PC-3 (cell line): ENCODE data around the gene PTPRF. TPM values are rescaled to one million over a fixed set of nuclear protein-coding genes. Genes with fewer than 3 reads are reported as not detected.

Source experiments
- ATAC-seq: fragments of 200-7000 bp; cut with Tn5 transposase; 2 replicates; pipeline ENCODE4 v1.9.1; 2020; ENCODE audit warnings: mild to moderate bottlenecking, moderate library complexity
- BruUV-seq: library from RNA; stranded (reverse); fragments of 400-500 nt; replicated peaks from 2 replicates; lab custom pipeline; 2021; lab: Mats Ljungman, UMichigan
- CTCF ChIA-PET: fragments of 300-600 bp; sonication (Branson Sonifier 250); formaldehyde crosslinking; loops from one replicate; lab custom pipeline; 2022; ENCODE audit warnings: antibody characterized with exemption; lab: Charles Lee
- POLR2A ChIA-PET: fragments of 300-600 bp; sonication (Branson Sonifier 250); formaldehyde crosslinking; loops from one replicate; lab custom pipeline; 2022; ENCODE audit warnings: antibody characterized with exemption; ENCODE audit not compliant: unreplicated experiment; lab: Charles Lee
- DNase-seq: peaks from one replicate; pipeline ENCODE4 v3.0.0-alpha.2; 2015
- H2AFZ ChIP-seq: fragments of 300-600 bp; sonication (generic); 2 replicates; pipeline ENCODE4 v1.6.0; 2016; ENCODE audit warnings: antibody characterized with exemption, low read length
- H3F3A ChIP-seq: fragments of 300-600 bp; sonication (generic); one replicate; pipeline ENCODE4 v1.6.0; 2017; ENCODE audit warnings: antibody characterized with exemption, low read length, control low read depth, mild to moderate bottlenecking; ENCODE audit not compliant: unreplicated experiment
- H3K27ac ChIP-seq: fragments of 300-600 bp; sonication (generic); 2 replicates; pipeline ENCODE4 v1.5.1; 2016; ENCODE audit warnings: mild to moderate bottlenecking, low read length
- H3K27me3 ChIP-seq: fragments of 300-600 bp; sonication (generic); 2 replicates; pipeline ENCODE4 v1.6.1; 2016; ENCODE audit warnings: low read length, mixed read lengths
- H3K36me3 ChIP-seq: fragments of 300-600 bp; sonication (generic); 2 replicates; pipeline ENCODE4 v1.6.1; 2016; ENCODE audit warnings: low read depth, mixed run types, low read length, mixed read lengths
- H3K4me1 ChIP-seq: fragments of 300-600 bp; sonication (generic); 2 replicates; pipeline ENCODE4 v1.5.1; 2016; ENCODE audit warnings: low read length; ENCODE audit not compliant: insufficient read depth
- H3K4me2 ChIP-seq: fragments of 300-600 bp; sonication (generic); 2 replicates; pipeline ENCODE4 v1.6.0; 2016; ENCODE audit warnings: low read length
- H3K4me3 ChIP-seq: fragments of 300-600 bp; sonication (generic); 2 replicates; pipeline ENCODE4 v1.5.1; 2016; ENCODE audit warnings: mild to moderate bottlenecking, low read length, mixed read lengths
- H3K79me2 ChIP-seq: fragments of 300-600 bp; sonication (generic); 2 replicates; pipeline ENCODE4 v1.6.1; 2017; ENCODE audit warnings: low read length, mixed read lengths
- H3K9ac ChIP-seq: fragments of 300-600 bp; sonication (generic); 2 replicates; pipeline ENCODE4 v1.6.0; 2016; ENCODE audit warnings: mild to moderate bottlenecking, low read length
- H3K9me2 ChIP-seq: fragments of 300-600 bp; sonication (generic); replicated peaks from 2 replicates; pipeline ENCODE4 v1.6.1; 2016; ENCODE audit warnings: mixed run types, low read length, mixed read lengths
- H3K9me3 ChIP-seq: fragments of 300-600 bp; sonication (generic); 2 replicates; pipeline ENCODE4 v1.6.1; 2016; ENCODE audit warnings: low read length, mixed read lengths
- H4K20me1 ChIP-seq: fragments of 300-600 bp; sonication (generic); 2 replicates; pipeline ENCODE4 v1.6.1; 2016; ENCODE audit warnings: low read length, mixed read lengths
- EZH2 ChIP-seq: fragments of 300-600 bp; sonication (generic); IDR thresholded peaks from one replicate; pipeline ENCODE4 v1.6.1; 2017; ENCODE audit warnings: antibody characterized with exemption, mild to moderate bottlenecking, low read length; ENCODE audit not compliant: unreplicated experiment
- EZH2phosphoT487 ChIP-seq: fragments of 300-600 bp; sonication (generic); IDR thresholded peaks from 2 replicates; pipeline ENCODE4 v1.6.1; 2018; ENCODE audit warnings: mild to moderate bottlenecking, antibody characterized with exemption, low read length, borderline replicate concordance
- intact Hi-C: fragments of 100-400 bp; cut with micrococcal nuclease; formaldehyde crosslinking; loops from 2 replicates; pipeline ENCODE4 v1.9.0; 2023
- total RNA-seq: library from RNA; depleted of rRNA; stranded (reverse); fragments of >200 nt; gene quantifications from 2 replicates; pipeline ENCODE4 v1.2.3, GENCODE V29; 2014
- TF ChIP-seq, protein P1 (sequence below): fragments of 300-600 bp; sonication (generic); conservative IDR thresholded peaks from 2 replicates; pipeline ENCODE4 v1.5.1; 2017; ENCODE audit warnings: antibody characterized with exemption, low read depth, mild to moderate bottlenecking, low read length

PTPRF gene
- total RNA-seq, 1 experiment from 2014 or later = 67.4 TPM

DNA sequence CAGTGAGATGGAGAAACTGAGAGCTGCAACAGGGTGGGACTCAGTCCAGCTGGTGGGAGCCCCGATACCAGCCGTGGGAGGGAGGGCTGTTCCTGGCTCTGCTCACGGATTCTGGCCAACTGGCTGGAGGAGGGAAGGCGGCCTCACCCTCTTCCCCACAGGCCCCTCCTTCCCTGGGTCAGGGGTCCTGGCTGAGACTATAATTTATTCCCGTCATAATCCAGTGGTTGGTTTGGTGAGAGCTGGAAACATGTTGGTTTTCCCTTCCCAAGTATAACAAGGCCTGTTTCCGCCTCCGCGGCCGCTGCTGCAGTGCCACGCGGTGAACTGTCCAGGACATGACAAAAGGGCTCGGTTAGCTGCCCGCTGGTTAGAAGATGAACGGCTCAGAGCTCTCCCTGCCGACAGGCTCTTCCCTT lies 10.0 kb downstream of the PTPRF start:
- H2AFZ ChIP-seq = no peak overlapping the region
- ATAC-seq (no peak), DNase-seq (no peak)
- H3K4me1 ChIP-seq = peaks cover 26% of the 10 kb centered on the region
- ChIA-PET POLR2A (no interaction called here), CTCF (no interaction called here)
- H3K27ac ChIP-seq = no peak overlapping the region
- TF ChIP-seq, protein P1, sequence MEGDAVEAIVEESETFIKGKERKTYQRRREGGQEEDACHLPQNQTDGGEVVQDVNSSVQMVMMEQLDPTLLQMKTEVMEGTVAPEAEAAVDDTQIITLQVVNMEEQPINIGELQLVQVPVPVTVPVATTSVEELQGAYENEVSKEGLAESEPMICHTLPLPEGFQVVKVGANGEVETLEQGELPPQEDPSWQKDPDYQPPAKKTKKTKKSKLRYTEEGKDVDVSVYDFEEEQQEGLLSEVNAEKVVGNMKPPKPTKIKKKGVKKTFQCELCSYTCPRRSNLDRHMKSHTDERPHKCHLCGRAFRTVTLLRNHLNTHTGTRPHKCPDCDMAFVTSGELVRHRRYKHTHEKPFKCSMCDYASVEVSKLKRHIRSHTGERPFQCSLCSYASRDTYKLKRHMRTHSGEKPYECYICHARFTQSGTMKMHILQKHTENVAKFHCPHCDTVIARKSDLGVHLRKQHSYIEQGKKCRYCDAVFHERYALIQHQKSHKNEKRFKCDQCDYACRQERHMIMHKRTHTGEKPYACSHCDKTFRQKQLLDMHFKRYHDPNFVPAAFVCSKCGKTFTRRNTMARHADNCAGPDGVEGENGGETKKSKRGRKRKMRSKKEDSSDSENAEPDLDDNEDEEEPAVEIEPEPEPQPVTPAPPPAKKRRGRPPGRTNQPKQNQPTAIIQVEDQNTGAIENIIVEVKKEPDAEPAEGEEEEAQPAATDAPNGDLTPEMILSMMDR = no peak
- H3K4me2 ChIP-seq = no peak overlapping the region
- H3K27me3 ChIP-seq = no peaks in the 10 kb centered on the region
- BruUV-seq = no TSS peak
- peaks cover 16% of the 10 kb centered on the region; the same call in 1 of the 2 replicates for H4K20me1 ChIP-seq
- H3K79me2 ChIP-seq = peaks cover 72% of the 10 kb centered on the region
- peaks cover 6% of the 10 kb centered on the region for H3F3A ChIP-seq
- intact Hi-C loops = no loop called here
- peaks cover 15% of the 10 kb centered on the region; the same call in 1 of the 2 replicates for H3K36me3 ChIP-seq
- H3K9me3 ChIP-seq = no peaks in the 10 kb centered on the region
- no peak overlapping the region for H3K4me3 ChIP-seq
- H3K9ac ChIP-seq = no peak overlapping the region
- no peaks in the 10 kb centered on the region for H3K9me2 ChIP-seq

DNA sequence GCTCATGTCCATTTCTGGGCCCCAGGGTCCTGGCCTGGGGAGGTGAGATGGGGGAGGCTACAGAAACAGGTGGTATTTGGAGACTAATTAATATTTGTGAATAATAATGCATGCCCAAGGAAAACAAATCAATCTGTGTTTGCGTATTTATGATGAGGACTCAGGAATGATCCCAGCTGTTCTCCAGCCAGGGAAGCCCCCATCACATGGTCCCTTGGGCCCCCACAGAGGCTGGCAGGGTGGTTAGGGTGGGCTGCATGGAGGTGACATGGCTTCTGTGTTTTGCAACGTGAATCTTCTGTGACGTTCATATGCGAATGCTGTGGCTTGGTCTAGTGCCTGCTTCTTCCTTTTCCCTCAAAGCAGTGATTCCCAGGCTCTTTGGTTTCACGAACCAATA lies 10.5 kb downstream of the PTPRF start:
- CTCF ChIA-PET = no interaction called here
- no peak overlapping the region for H3K4me3 ChIP-seq
- peaks cover 15% of the 10 kb centered on the region; the same call in 1 of the 2 replicates for H3K36me3 ChIP-seq
- no peak overlapping the region for H3K4me2 ChIP-seq
- peaks cover 6% of the 10 kb centered on the region for H3F3A ChIP-seq
- no TSS peak for BruUV-seq
- H3K9ac ChIP-seq = no peak overlapping the region
- H3K4me1 ChIP-seq = peaks cover 22% of the 10 kb centered on the region
- POLR2A ChIA-PET = no interaction called here
- ATAC-seq = no peak
- peaks cover 67% of the 10 kb centered on the region for H3K79me2 ChIP-seq
- no peak for DNase-seq
- intact Hi-C loops = no loop called here
- peaks cover 16% of the 10 kb centered on the region; the same call in 1 of the 2 replicates for H4K20me1 ChIP-seq
- TF ChIP-seq EZH2 = no peak
- TF ChIP-seq EZH2phosphoT487 = no peak
- TF ChIP-seq, protein P1 = no peak
- H3K9me2 ChIP-seq = no peaks in the 10 kb centered on the region
- no peaks in the 10 kb centered on the region for H3K9me3 ChIP-seq
- H2AFZ ChIP-seq = no peak overlapping the region
- no peaks in the 10 kb centered on the region for H3K27me3 ChIP-seq
- H3K27ac ChIP-seq = no peak overlapping the region

DNA sequence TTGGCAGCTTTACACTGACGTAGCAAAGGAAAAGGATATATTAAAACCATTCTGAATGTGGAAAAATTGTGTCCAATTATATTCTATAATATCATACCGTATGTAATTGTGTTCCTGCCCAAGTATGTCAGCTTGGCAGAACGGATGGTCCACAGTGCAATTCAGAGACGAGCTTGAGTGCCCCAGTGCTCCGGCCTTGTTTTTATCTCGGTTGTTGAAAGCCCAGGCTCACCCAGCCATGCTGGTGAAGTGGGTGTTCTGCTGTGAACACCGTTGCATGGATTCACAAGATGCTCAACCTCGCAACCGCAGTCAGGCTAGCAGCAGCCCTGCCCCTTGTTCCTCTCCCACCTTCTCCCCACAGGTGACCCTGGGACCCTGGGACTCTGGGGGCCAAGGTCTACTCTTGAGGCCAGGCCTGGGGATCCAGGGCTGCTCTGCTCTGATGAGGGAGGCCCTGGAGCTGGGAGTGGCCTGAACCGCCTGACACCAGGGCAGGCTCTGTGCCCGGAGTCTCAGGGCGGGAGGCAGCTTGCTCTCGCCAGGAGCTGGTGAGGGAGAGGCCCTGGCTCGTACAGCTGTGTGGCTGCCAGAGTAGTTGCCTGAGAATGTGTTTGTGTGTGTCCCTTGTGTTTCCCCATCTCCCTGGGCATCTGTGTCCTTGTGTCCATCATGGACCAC lies 11.2 kb downstream of the PTPRF start:
- DNase-seq (no peak), ATAC-seq (no peak)
- H2AFZ ChIP-seq = no peak overlapping the region
- H3K9me3 ChIP-seq = no peaks in the 10 kb centered on the region
- peaks cover 13% of the 10 kb centered on the region; the same call in 1 of the 2 replicates for H4K20me1 ChIP-seq
- no peaks in the 10 kb centered on the region for H3K9me2 ChIP-seq
- intact Hi-C loops = no loop called here
- CTCF ChIA-PET = no interaction called here
- peaks cover 5% of the 10 kb centered on the region for H3F3A ChIP-seq
- peaks cover 60% of the 10 kb centered on the region for H3K79me2 ChIP-seq
- no peak overlapping the region for H3K4me3 ChIP-seq
- peaks cover 15% of the 10 kb centered on the region; the same call in 1 of the 2 replicates for H3K36me3 ChIP-seq
- no peak overlapping the region for H3K27ac ChIP-seq
- H3K4me2 ChIP-seq = no peak overlapping the region
- H3K4me1 ChIP-seq = peaks cover 14% of the 10 kb centered on the region
- BruUV-seq = no TSS peak
- POLR2A ChIA-PET = interaction anchor here (0.6 kb wide), 1 partner anchor 110 kb away, joined by 12 read pairs; no protein-coding TSS in a partner anchor
- H3K27me3 ChIP-seq = no peaks in the 10 kb centered on the region
- no peak overlapping the region for H3K9ac ChIP-seq
- no peak for TF ChIP-seq EZH2
- TF ChIP-seq, protein P1 = no peak
- TF ChIP-seq EZH2phosphoT487 = no peak
